Measurements from ENCODE around the gene TPX2. TPM values are rescaled to one million over a fixed set of nuclear protein-coding genes. Genes with fewer than 3 reads are reported as not detected.

TPX2 gene
- total RNA-seq, 1 donor from 2014 or later: 44.7 TPM

DNA sequence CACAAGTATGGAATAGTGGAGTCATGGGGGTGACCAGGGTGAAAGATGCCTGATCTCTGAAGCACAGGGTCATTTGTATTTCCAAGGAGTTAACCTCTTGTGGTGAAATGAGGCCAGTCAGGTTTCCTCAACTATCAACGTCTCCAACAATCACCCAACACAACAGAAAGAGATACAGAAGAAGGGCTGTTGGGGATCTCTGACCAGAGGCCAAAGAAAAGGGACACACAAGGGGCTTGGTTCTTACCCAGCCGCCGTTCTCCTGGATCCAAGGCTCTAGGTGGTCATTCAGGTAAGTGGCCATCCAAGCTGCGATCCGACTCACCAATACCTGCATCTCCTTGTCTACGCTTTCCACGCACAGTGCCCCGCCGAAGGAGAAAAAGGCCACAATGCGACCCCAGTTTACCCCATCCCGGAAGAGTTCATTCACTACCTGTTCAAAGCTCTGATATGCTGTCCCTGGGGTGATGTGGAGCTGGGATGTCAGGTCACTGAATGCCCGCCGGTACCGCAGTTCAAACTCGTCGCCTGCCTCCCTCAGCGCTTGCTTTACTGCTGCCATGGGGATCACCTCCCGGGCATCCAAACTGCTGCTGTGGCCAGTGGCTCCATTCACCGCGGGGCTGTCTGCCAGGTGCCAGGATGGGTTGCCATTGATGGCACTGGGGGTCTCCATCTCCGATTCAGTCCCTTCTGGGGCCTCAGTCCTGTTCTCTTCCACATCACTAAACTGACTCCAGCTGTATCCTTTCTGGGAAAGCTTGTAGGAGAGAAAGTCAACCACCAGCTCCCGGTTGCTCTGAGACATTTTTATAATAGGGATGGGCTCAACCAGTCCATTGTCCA lies 17.5 kb upstream of the TPX2 start:
- peaks cover 22% of the 10 kb centered on the region for H3K9me3 Mint-ChIP-seq (ENCODE audit: unreplicated experiment)
- TF ChIP-seq CTCF (IDR thresholded peaks at IDR 0.05; ENCODE audit: partially characterized antibody, unreplicated experiment): no peak
- peak overlapping the region; percentile 90 for H3K4me3 Mint-ChIP-seq (ENCODE audit: unreplicated experiment)
- H3K36me3 Mint-ChIP-seq (ENCODE audit: unreplicated experiment): peaks cover 4% of the 10 kb centered on the region
- peak overlapping the region; percentile 99 for H3K27ac Mint-ChIP-seq (ENCODE audit: unreplicated experiment)
- DNase-seq: peak; percentile 58
- H3K4me1 Mint-ChIP-seq (ENCODE audit: low read depth, unreplicated experiment): peaks cover 51% of the 10 kb centered on the region
- H3K27me3 Mint-ChIP-seq (ENCODE audit: unreplicated experiment): peaks cover 10% of the 10 kb centered on the region

DNA sequence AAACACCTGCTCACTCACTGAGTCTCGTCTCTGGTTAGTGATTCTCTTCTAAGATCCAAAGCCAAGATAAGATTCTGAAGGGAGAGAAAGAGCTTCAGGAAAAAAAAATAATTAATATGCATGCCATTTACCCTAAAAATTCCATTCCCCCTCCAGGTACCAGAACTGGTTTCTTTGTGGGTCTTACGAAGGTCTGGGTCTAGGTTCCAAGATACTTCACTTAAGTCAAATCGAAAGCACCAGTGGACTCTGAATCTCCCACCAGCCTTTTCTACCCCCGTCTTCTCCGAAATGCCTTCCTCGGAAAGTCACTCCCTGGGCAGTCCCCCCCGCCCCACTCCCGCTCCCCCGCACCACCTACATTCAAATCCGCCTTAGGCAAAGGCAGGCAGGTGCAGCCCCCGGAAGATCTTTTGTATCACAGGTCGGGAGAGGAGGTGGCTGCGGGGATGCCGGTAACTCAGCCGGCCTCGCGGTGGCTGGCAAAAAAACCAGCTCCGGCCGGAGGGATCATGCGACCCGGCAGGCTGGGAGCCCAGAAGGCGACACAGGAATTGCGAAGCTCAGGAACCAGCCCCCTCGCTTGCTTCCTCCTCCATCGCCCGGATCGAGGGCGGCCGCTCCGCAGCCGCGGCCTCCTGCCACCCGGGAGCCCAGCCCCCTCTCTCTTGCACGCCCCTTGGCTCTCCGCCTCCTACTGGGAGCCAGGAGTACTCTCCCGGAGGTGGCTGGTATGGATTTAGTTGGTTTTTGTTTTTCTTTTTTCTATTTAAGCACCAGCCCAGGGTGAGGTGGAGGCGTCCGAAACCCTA lies 16.6 kb upstream of the TPX2 start, which contains the start of gene BCL2L1:
BCL2L1 (minus strand) TSS at position 612 of the 812 bp plus-strand sequence. CDS start 650 bp downstream, outside the sequence.
- H3K4me1 Mint-ChIP-seq (ENCODE audit: low read depth, unreplicated experiment): peaks cover 44% of the 10 kb centered on the region

DNA sequence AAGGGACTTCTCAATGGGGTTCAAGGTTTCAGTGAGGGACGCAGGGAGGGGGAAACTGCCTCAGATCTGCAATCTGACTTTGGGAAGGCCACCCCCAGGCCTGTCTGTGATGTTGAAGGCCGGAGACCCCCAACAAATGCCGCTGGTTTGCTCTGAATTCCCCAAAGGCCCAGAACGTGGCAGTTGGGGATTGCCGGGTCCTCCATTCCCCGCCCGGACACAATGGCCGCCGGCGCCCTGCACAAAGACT lies 16.1 kb upstream of the TPX2 start:
- peak overlapping the region; percentile 90 for H3K4me3 Mint-ChIP-seq (ENCODE audit: unreplicated experiment)
- H3K27me3 Mint-ChIP-seq (ENCODE audit: unreplicated experiment): peaks cover 10% of the 10 kb centered on the region
- peak; percentile 34 for TF ChIP-seq CTCF (IDR thresholded peaks at IDR 0.05; ENCODE audit: partially characterized antibody, unreplicated experiment)
- DNase-seq: no peak
- H3K27ac Mint-ChIP-seq (ENCODE audit: unreplicated experiment): peak overlapping the region; percentile 99
- peaks cover 4% of the 10 kb centered on the region for H3K36me3 Mint-ChIP-seq (ENCODE audit: unreplicated experiment)
- peaks cover 39% of the 10 kb centered on the region for H3K4me1 Mint-ChIP-seq (ENCODE audit: low read depth, unreplicated experiment)
- peaks cover 22% of the 10 kb centered on the region for H3K9me3 Mint-ChIP-seq (ENCODE audit: unreplicated experiment)

More for the DNA sequence above, 16.6 kb upstream of the TPX2 start, which contains the start of gene BCL2L1:
- TF ChIP-seq CTCF (IDR thresholded peaks at IDR 0.05; ENCODE audit: partially characterized antibody, unreplicated experiment): peak; percentile 96
- DNase-seq: peak; percentile 98
- Mint-ChIP-seq H3K36me3 (ENCODE audit: unreplicated experiment) (peaks cover 4% of the 10 kb centered on the region), H3K4me3 (ENCODE audit: unreplicated experiment) (peak within 1 kb of the TSS; percentile 90), H3K27ac (ENCODE audit: unreplicated experiment) (peak within 1 kb of the TSS; percentile 99), H3K9me3 (ENCODE audit: unreplicated experiment) (peaks cover 22% of the 10 kb centered on the region), H3K27me3 (ENCODE audit: unreplicated experiment) (peaks cover 10% of the 10 kb centered on the region)

DNA sequence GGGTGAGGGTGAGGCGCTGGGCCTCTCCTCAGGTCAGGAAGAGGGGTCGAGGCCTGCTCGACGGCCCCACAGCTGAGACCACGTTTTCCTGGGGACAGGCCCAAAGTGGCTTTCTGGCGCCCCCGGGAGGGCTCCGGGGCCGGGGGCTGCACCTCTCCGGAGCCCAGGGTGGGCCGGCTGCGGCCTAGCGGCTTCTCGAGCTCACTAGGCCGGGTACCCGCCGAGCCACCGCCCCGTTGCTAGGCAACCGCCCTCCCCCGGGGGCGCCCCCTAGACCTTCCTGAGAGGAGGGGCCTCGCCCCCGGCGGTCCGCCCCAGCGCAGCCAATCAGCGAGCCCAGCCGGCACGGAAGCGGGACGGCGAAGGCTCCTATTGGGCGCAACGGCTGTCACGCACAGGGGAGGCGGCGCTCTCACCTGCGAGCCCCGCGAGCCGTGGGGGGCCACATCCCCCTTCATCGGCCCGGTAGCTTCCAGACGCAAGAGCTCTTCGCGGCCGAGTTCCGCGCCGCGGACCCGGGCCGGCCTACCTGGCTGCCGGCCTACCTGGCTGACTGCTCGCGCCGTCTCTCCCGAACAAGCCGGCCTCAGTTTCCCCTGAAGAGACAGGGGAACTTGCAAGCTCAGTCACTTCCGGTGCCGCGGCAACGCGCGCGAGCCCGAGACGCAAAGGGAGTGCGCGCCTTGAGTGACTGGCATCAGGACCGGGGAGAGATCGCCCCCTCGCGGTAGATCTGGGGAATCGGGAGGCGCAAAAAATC lies 15.6 kb upstream of the TPX2 start:
- peak; percentile 99 for TF ChIP-seq CTCF (IDR thresholded peaks at IDR 0.05; ENCODE audit: partially characterized antibody, unreplicated experiment)
- Mint-ChIP-seq H3K36me3 (ENCODE audit: unreplicated experiment) (peaks cover 4% of the 10 kb centered on the region), H3K27ac (ENCODE audit: unreplicated experiment) (peak overlapping the region; percentile 99), H3K9me3 (ENCODE audit: unreplicated experiment) (peaks cover 22% of the 10 kb centered on the region), H3K4me3 (ENCODE audit: unreplicated experiment) (peak overlapping the region; percentile 90), H3K4me1 (ENCODE audit: low read depth, unreplicated experiment) (peaks cover 38% of the 10 kb centered on the region), H3K27me3 (ENCODE audit: unreplicated experiment) (peaks cover 10% of the 10 kb centered on the region)
- peak; percentile 100 for DNase-seq

Data from glutamatergic neuron (in vitro differentiated cells).